AG04449 (cell line): ENCODE results near the gene TBC1D17.

ENCODE experiments used
- CTCF ChIA-PET: fragments of 350-600 bp; formaldehyde crosslinking; extraction: SDS; loops from one replicate; lab custom pipeline; 2021; ENCODE audit warnings: antibody characterized with exemption; lab: Yijun Ruan, JAX
- POLR2A ChIA-PET: fragments of 400-600, 350-600 bp; formaldehyde crosslinking; extraction: SDS; loops from one replicate; lab custom pipeline; 2020; ENCODE audit warnings: antibody characterized with exemption, inconsistent platforms; lab: Yijun Ruan, JAX
- DNase-seq: peaks from one replicate; pipeline ENCODE4 v3.0.0-alpha.2; 2010; ENCODE audit warnings: low read depth, low spot score
- H3K4me3 ChIP-seq: 2 replicates; pipeline ENCODE4 v1.5.1; 2011; ENCODE audit warnings: low read depth, mild to moderate bottlenecking, control low read depth, low read length
- CTCF ChIP-seq: IDR thresholded peaks from one replicate; pipeline ENCODE4 v1.5.1; 2011; ENCODE audit warnings: mild to moderate bottlenecking, moderate library complexity, low read length, control low read depth, inconsistent platforms; ENCODE audit not compliant: insufficient read depth; ENCODE audit errors: missing control alignments

TBC1D17 gene

GRCh38 chr19:49846408-49846807, 31.1 kb upstream of the TBC1D17 start:
- no peak overlapping the region for H3K4me3 ChIP-seq
- DNase-seq, result no peak
- POLR2A ChIA-PET, result no interaction called here
- CTCF ChIA-PET, result no interaction called here
- TF ChIP-seq CTCF, result no peak

GRCh38 chr19:49847731-49848696, 29.5 kb upstream of the TBC1D17 start:
- TF ChIP-seq CTCF, result no peak
- ChIA-PET POLR2A (interaction anchor here (0.7 to 1.3 kb wide), 4 partner anchors 11 to 35 kb away, joined by 3 to 5 read pairs (median 4); partner anchors contain the start of gene FUZ), CTCF (interaction anchor here (1.3 kb wide), 1 partner anchor 176 kb away, joined by 3 read pairs; no protein-coding TSS in a partner anchor)
- DNase-seq, result peak; percentile 57
- no peak overlapping the region for H3K4me3 ChIP-seq

GRCh38 chr19:49848938-49849337, 28.6 kb upstream of the TBC1D17 start:
- no peak for DNase-seq
- CTCF ChIA-PET, result no interaction called here
- TF ChIP-seq CTCF, result no peak
- POLR2A ChIA-PET, result interaction anchor here (0.7 to 1.3 kb wide), 2 partner anchors 10 to 36 kb away, joined by 3 to 4 read pairs; partner anchors contain the start of gene FUZ
- H3K4me3 ChIP-seq, result no peak overlapping the region

GRCh38 chr19:49849433-49850220, 27.9 kb upstream of the TBC1D17 start:
- no peak for TF ChIP-seq CTCF
- CTCF ChIA-PET, result no interaction called here
- peak overlapping the region; percentile 85 for H3K4me3 ChIP-seq
- POLR2A ChIA-PET, result interaction anchor here (0.8 to 1.6 kb wide), 5 partner anchors 12 to 27 kb away, joined by 3 to 10 read pairs (median 6); partner anchors contain the start of genes AKT1S1 and TBC1D17
- no peak for DNase-seq

GRCh38 chr19:49850221-49850486, 27.3 kb upstream of the TBC1D17 start:
- no peak for DNase-seq
- POLR2A ChIA-PET, result interaction anchor here (0.7 to 1.6 kb wide), 9 partner anchors 11 to 154 kb away, joined by 3 to 10 read pairs (median 5); partner anchors contain the start of genes AKT1S1, MED25 and TBC1D17
- CTCF ChIA-PET, result interaction anchor here (0.9 to 1.0 kb wide), 2 partner anchors 31 to 178 kb away, joined by 4 to 5 read pairs; no protein-coding TSS in a partner anchor
- no peak for TF ChIP-seq CTCF
- H3K4me3 ChIP-seq, result peak overlapping the region; percentile 85
